Tibial nerve (tissue), 4 donors: Measurements from ENCODE around the gene SLC25A48. TPM values are rescaled to one million over a fixed set of nuclear protein-coding genes. Genes with fewer than 3 reads are reported as not detected.

Experiments used
- DNase-seq, 2 donors: peaks; one replicate each; pipeline ENCODE4 v3.0.0-alpha.2; 2019; ENCODE audit warnings: low spot score in 2 of 2
- H3K27ac ChIP-seq, 4 donors: fragments of 200-600 bp; sonication (generic) in 3 of 4; one replicate each; pipeline ENCODE4 v1.5.1; 2017 to 2019; ENCODE audit warnings: mild to moderate bottlenecking in 1 of 4
- H3K27me3 ChIP-seq, 2 donors: fragments of 200-600 bp; sonication (generic) in 1 of 2; one replicate each; pipeline versions ENCODE4 v1.5.1 to v1.6.0; 2017 to 2019
- H3K36me3 ChIP-seq, 3 donors: fragments of 200-600 bp; sonication (generic); one replicate each; pipeline ENCODE4 v1.5.1; 2018 to 2019
- H3K4me1 ChIP-seq, 4 donors: fragments of 200-600 bp; sonication (generic) in 3 of 4; one replicate each; pipeline ENCODE4 v1.5.1; 2017 to 2019
- H3K4me3 ChIP-seq, 4 donors: fragments of 200-600 bp; sonication (generic) in 3 of 4; one replicate each; pipeline ENCODE4 v1.5.1; 2017 to 2019; ENCODE audit warnings: mild to moderate bottlenecking in 1 of 4, moderate library complexity in 1 of 4
- H3K9me3 ChIP-seq, 4 donors: fragments of 200-600 bp; sonication (generic) in 3 of 4; one replicate each; pipeline ENCODE4 v1.5.1; 2017 to 2019
- CTCF ChIP-seq, 5 experiments: fragments of 200-600 bp in 3 of 5; fragments of 450-650 bp in 2 of 5; sonication (generic) in 3 of 5; IDR thresholded peaks; one replicate each; pipeline ENCODE4 v1.5.1; 2016 to 2019; ENCODE audit warnings: antibody characterized with exemption in 5 of 5, mild to moderate bottlenecking in 3 of 5, moderate library complexity in 2 of 5
- EP300 ChIP-seq, 2 donors: sonication (generic); formaldehyde crosslinking; IDR thresholded peaks; one replicate each; pipeline ENCODE4 v1.6.1; 2017; ENCODE audit warnings: antibody characterized with exemption in 2 of 2, mild to moderate bottlenecking in 1 of 2
- POLR2A ChIP-seq, 2 donors: fragments of 450-650 bp; IDR thresholded peaks; one replicate each; pipeline ENCODE4 v1.6.1; 2017; ENCODE audit warnings: antibody characterized with exemption in 2 of 2, mild to moderate bottlenecking in 2 of 2, moderate library complexity in 2 of 2
- WGBS, 2 donors: methylation state at CpG; one replicate each; pipeline ENCODE4 v1.1.5; 2018; 5-methylcytosine and 5-hydroxymethylcytosine counted together
- total RNA-seq, 4 donors: library from RNA; depleted of rRNA; stranded (reverse); fragments of >200 nt; gene quantifications; one replicate each; pipeline ENCODE4 v1.1.0, GENCODE V29; 2016

Gene SLC25A48
- total RNA-seq, 4 donors from 2014 or later, result 59.4 to 91.2 (median 72.1) TPM

- 75 to 79% methylated on average over 7 to 9 of the region's 9 CpGs for WGBS, 2 donors
Observed at GRCh38 chr5:135850231-135850630, 15.8 kb downstream of the SLC25A48 start.

GRCh38 chr5:135850671-135851070 is 16.2 kb downstream of the SLC25A48 start:
- TF ChIP-seq EP300 (IDR thresholded peaks at IDR 0.05) (no peak), POLR2A (IDR thresholded peaks at IDR 0.05) (no peak), CTCF (IDR thresholded peaks at IDR 0.05) (no peak)
- no peak for DNase-seq
- Histone ChIP-seq H3K9me3 (peaks cover 0 to 13% (median 0%) of the 10 kb centered on the region in 4 donors), H3K4me1 (no peaks in the 10 kb centered on the region), H3K36me3 (no peaks in the 10 kb centered on the region), H3K27ac (peak overlapping the region in 3 of 4 donors; percentile 25 to 78 (median 77)), H3K27me3 (no peaks in the 10 kb centered on the region), H3K4me3 (no peak overlapping the region)
- WGBS, 2 donors, result 88 to 93% methylated on average over 6 of the region's 6 CpGs

More at GRCh38 chr5:135850231-135850630, 15.8 kb downstream of the SLC25A48 start:
- Histone ChIP-seq H3K27me3 (no peaks in the 10 kb centered on the region), H3K9me3 (peaks cover 0 to 13% (median 0%) of the 10 kb centered on the region in 4 donors), H3K27ac (peak overlapping the region in 3 of 4 donors; percentile 25 to 78 (median 77)), H3K36me3 (no peaks in the 10 kb centered on the region), H3K4me3 (no peak overlapping the region), H3K4me1 (no peaks in the 10 kb centered on the region)
- no peak for DNase-seq
- TF ChIP-seq POLR2A (IDR thresholded peaks at IDR 0.05) (no peak), CTCF (IDR thresholded peaks at IDR 0.05) (no peak), EP300 (IDR thresholded peaks at IDR 0.05) (no peak)

- Histone ChIP-seq H3K9me3 (peaks cover 0 to 13% (median 0%) of the 10 kb centered on the region in 4 donors), H3K36me3 (no peaks in the 10 kb centered on the region), H3K27me3 (no peaks in the 10 kb centered on the region), H3K4me1 (no peaks in the 10 kb centered on the region), H3K27ac (peak overlapping the region in 3 of 4 donors; percentile 43 to 78 (median 77)), H3K4me3 (no peak overlapping the region)
- 77% methylated on average over 22 to 24 of the region's 24 CpGs for whole genome bisulfite sequencing, 2 donors
- TF ChIP-seq POLR2A (IDR thresholded peaks at IDR 0.05), result no peak
- no peak for TF ChIP-seq CTCF (IDR thresholded peaks at IDR 0.05)
- TF ChIP-seq EP300 (IDR thresholded peaks at IDR 0.05), result no peak
- DNase-seq, result no peak
Observed at GRCh38 chr5:135851186-135851914, 16.9 kb downstream of the SLC25A48 start.

GRCh38 chr5:135851915-135852845 is 17.7 kb downstream of the SLC25A48 start:
- Histone ChIP-seq H3K27ac (peak overlapping the region in 3 of 4 donors; percentile 43 to 78 (median 77)), H3K36me3 (no peaks in the 10 kb centered on the region), H3K4me1 (no peaks in the 10 kb centered on the region), H3K27me3 (no peaks in the 10 kb centered on the region), H3K9me3 (peaks cover 0 to 13% (median 0%) of the 10 kb centered on the region in 4 donors), H3K4me3 (no peak overlapping the region)
- DNase-seq, result no peak
- WGBS, 2 donors, result 79 to 87% methylated on average over 30 to 33 of the region's 34 CpGs
- TF ChIP-seq EP300 (IDR thresholded peaks at IDR 0.05) (peak in 1 of 2 donors; percentile 55), CTCF (IDR thresholded peaks at IDR 0.05) (no peak)
